Activated CD4-positive, alpha-beta T cell treated with anti-CD3 and anti-CD28 coated beads for 1 hour (primary cell): ENCODE measurements around the gene OGFOD2.

Experiments
- DNase-seq: peaks from one replicate; pipeline ENCODE4 v3.0.0-alpha.2; 2020

Gene OGFOD2

DNA sequence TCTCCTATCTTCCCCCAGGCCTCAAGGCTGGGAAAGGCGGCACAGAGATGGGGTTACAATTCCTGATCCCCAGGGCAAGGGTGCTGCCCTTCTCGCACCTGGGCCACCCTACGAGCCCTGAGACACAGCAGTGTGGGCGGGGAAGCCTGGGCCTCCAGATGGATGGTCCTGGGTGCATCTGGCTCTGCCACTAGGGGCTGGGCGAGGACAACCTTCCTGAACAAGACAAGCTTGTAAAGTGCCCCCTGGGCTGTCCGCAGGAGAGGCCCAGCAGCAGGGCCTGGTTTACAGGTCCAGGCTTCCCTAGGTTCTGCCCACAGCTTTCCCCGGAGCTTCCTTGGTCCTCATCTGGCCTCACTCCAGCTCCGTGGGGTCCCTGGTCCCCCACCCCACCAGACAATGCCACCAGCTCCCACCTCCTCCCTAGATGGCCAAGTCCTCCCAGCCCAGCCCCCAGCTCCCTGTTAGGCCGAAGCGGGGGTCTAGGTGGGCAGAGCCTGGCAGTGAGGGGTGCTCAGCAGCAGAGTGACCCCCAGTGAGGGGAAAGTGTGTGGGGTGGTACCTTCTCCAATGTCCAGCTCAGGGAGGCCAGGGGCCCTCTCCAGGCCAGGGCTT, 14.3 kb downstream of the OGFOD2 start:
- no peak for DNase-seq

DNA sequence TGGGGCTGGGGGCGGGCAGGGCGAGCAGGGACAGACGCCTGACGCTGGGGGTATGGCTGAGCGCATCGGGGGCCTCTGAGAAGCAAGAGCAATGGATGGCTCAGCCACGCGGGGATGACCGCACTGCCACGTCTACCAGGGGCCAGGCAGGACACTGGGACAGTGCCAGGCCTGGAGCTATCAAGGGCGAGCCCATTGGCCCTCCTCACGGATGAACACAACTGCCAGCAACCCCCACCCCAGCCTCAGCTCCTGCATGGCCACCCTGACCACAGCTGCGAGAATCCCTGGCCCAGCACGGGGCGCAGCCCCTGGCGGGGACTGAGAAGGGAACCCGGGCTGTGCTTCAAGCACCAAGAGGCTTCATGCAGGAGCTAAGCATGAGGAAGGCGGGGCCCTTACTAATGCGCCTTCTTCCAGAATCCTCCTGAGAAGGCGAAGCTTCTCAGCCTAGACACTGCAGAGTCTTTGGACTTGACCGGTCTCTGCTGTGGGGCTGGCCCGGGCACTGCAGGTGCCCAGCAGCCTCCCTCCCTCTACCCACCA, 14.9 kb downstream of the OGFOD2 start:
- no peak for DNase-seq

DNA sequence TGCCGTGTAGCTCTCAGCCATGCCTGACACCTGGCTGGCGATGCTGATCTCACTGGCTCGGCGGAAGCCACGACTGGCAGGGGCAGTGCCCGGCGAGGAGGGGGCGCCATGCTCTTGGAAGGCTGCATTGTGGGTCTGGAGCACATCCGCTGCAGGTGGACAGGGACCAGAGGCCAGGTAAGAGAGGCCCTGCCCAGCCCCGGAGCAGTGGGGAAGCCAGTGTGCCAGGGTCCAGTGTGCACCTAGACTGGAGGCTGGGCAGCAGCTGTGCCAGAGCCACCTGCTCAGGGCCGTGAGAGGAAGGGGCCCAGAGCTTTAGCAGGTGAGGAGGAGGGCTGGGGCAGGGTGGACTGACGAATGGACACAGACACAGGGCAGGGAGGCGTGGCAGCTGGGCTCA, 15.5 kb downstream of the OGFOD2 start:
- DNase-seq = no peak

DNA sequence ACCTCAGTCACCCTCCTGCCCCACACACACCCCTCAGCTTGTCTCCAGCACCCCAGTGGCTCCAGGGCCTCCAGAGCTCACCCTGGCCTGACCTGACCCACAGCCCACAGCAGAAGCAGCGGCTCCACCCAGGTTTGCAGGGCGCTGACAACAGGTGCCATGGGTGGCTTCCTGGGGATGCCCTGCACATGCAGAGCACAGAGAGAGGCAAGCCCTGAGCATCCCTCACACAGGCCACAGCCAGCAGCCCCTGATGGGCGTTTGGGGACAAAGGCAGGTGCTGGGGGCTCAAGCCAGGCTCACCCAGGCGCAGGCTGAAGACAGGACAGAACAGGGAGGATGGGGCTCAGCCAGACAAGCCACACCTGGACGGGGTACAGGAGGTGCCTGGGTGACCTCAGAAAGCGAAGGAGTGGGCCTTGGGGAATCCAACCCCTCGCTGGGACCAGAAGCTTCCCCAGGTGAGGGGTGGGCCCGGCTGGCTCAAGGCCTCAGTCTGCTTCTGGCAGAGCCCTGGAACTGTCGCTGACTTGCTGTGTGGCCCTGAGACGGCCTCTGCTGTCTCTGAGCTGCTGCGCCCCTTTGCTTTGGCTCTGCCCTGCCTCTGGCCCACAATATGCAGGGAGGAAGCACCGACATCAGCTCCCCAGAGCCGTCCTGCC, 16.0 kb downstream of the OGFOD2 start:
- DNase-seq = no peak

DNA sequence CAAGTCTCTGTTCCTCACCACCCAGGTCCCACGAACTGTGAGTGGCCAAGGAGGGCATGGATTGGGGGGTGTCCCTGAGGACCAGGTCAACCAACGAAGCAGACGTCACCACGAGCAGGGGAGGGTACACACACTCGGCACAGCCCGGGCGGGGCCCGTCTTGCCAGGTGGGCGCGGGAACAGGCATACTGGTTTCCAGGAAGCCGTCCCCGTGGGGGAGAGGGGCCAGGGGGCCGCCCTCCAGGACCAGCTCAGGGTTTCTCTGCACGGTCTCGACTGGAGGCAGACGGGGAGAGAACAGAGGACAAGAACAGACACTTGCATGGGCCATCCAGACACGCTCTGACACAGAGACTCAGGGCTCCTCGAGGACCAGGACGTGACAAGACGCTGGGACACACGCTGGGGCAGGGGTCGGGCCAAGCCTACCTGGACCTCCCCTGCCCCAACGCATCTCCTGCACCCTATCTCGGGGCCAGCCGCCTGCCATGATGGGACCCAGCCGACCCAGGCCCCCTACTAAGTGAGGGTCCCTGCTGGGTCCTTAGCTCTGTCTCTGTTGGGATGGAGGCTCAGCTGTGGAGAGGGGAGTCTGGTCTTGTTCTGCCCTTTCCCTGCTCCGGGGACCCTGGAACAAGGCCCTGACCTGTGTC, 16.7 kb downstream of the OGFOD2 start:
- no peak for DNase-seq

DNA sequence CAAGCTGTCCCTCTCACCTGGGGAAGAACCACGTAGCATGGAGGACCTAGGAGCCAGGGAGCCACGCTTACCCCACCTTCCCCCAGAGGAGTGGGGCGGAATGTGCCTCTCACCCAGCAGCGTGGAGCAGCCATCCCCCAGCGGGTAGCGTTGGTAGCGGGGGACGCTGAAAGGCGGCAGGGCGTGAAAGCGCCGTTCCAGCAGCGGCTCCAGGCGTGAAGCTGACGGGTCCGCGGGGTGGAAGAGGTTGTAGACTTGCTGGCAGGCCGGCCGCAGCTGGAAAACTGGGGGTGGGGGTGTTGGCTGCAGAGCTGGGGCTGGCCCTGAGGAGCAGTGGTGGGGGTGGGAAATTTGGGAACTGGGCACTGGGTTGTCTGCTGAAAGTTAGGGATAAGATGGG, 17.3 kb downstream of the OGFOD2 start:
- DNase-seq = no peak

DNA sequence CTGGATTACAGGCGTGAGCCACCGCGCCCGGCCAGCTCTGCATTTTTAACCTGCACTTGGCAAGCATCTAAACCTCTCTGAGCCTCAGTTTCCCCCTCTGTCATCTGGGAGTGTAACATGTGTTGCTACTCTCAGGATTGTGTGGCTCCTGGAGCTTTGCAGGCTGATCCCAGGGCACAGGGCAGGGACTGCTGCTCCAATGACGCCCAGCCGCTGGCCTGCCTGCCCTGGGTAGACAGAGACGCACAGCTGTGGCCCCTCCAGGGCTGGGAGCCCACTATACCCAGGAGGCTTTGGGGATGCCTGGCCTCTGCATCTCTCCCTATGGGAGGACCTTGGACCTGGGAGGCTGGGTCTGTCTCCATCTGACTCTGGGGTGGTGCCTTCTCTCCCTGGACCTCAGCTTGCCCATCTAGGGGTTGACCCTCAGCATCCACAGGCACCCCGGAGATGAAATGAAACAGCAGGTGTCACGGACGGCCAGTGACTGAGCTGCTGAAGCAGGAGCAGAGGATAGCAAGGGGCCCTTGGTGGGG, 19.2 kb downstream of the OGFOD2 start:
- DNase-seq = no peak

DNA sequence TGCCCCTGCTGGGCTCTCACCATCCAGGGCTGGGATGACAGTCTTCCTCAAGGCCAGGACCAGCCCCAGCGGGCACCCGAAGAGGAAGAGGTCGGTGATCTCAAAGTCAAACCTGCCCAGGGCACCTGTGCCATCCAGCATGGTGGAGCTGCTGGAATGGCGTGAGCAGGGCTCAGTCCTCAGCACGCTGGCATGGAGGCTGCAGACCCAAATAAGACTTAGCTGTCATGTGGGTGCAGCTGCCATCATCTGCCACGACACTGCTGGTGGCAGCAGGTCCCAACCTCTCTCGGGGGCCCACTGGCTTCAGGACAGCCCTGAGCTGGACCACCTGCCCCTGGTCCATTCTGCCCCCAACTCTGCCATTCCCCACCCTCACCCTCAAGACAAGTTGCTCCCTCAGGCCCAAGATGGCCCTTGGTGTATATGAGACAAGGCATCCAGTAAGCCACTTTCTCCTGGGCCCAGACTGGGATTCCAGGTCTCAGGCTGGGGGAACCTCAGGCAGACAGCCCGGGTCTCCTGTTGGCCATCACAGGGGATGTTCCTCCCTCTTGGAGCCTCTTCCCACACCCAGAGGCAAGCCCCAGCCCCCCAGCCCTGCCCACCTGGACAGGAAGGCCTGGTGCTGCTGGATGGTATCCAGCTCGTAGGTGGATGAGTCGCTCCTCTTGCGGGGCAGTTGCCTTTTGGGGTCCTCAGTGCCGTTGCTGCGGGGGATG, 19.9 kb downstream of the OGFOD2 start:
- no peak for DNase-seq

DNA sequence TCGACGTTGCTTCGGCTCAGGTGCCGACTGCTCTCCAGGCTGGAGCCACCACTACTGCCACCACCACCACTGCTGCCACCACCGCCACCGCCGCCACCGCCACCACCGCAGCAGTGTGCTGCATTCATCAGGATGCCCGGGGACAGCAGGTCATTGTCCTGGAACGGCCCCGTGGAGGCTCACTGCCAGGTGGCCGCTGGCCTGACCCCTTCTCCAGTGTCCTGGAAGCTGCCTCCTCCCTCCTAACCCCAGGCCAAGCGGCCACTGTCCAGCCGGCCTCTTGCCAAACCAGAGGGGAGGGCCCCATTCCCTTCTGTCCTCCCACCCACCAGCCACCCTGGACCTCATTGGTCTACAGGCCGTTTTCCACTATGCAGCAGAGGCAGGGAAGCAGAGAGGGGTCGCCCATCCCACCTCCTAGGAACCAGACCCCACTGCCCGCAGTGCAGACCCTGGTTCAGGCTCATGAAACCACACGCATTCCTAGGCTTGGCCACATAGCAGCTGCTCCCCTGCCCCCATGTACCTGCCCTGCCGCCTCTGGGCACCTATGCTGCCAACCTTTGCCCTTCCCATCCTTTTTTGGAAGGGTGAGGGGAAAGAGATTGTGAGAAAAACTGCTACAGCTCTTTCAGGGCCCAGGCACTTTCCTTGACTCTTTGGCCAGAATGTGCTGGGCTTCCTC, 20.6 kb downstream of the OGFOD2 start:
- no peak for DNase-seq

DNA sequence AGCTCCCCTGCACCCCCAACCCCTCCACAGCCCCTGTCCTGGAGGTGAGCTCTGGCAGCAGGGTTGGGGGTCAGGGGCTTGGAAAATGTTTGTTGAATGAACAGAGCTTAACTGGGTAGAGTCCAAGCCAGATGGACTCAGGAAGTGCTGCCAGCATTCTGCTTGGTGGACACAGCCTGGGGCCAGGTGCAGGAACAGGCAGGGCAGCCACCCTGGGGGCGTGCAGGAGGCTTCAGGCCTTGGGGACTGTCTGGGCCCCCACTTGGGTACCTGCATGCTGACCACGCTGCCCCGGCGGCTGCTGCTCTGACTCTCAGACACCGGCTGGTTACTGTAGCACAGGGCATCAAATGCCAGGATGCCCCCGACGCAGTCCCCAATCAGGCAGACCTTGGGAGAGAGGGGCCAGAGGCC, 21.2 kb downstream of the OGFOD2 start:
- DNase-seq = no peak

DNA sequence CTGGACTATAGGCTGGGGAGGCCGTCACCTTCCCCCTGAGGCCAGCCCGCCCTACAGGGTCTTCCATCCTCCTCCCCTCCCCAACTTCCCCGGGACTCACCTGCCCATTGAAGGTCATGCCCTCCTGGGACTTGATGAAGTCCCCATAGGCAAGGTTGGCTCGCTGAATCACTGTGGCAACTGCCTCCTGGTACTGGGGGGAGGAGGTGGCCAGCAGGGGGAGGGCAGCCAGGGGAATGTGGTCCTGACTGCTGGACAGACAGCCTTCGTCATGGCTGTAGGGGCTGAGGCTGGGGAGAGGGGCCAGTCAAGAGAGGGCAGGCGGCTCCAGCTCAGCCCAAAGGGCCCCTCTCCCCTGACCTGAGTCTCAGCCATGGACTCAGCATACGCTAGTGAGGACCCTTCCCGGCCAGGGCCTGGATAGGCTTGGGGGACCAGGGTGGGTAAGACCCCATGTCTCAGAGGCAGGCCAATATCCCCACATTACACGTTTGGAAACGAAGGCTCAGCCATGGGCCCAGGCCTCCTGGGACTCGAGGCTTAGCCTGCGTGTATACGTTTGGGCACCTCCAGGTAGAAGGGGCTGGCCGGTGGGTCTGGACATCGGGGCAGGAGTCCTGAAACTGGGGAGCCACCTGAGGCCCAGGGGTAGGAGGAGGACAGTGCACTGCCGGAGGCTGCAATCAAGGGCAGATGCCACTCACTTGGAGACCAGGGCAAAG, 21.7 kb downstream of the OGFOD2 start:
- no peak for DNase-seq

DNA sequence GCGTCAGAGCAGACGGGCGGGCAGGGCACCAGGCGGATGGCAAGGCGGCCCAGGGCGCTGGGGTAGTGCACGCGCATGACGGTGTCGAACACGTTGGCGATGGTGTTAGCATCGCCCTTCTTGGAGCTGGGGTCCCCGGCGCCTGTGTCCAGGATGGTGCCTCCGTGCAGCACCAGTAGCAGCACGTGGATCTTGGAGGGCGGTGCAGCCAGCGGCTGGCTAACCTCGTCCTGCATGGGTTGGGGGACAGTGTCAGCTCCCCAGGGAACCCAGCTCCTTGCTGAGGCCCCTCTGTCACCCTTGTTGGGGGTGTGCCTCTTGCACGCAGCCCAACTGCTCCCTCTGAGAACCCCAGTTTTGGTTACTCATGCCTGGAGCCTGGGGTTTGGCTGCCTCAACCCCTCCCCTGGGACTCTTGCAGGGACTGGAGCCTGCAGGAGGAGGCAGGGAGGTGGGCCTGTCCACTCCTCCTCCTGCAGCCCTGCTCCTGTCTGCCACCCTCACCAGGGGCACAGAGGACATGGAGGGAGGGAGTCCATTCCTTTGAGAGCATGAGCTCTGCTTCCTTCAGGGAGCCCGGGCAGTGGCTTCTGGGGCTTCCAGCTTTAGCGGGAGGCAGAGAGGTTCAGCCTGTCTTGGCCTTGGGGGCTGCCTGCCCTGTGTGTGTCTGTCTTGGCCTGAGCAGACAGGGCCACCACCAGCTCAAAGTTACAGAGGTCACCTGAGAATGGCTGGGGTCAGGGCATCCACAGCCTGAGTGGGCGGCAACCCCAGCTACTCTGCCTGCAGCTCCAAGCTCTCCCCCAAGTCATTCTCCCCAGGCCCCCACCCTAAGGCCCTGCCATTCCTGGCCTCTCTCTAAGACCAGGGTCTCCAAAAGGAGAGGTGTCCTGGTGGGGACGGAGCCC, 22.6 kb downstream of the OGFOD2 start:
- no peak for DNase-seq

DNA sequence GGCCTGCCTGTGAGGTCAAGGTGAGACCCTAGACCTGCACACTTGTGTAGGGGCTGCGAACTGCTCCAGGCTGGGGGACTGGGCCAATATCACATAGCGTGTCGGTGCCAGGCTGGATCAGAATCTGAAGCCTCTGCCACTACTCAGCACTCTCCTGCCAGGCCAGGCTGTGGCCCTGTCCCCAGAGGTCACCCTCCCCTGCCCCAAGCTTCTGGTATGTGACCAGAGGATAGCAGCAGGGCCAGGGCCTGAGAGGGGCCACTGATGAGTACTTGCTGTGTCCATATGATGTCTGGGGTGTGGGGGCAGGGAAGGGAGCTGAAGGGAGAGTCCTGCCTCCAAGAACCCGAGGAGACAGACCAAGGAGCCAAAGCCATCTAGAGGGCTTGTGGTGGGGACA, 23.3 kb downstream of the OGFOD2 start:
- DNase-seq = no peak

DNA sequence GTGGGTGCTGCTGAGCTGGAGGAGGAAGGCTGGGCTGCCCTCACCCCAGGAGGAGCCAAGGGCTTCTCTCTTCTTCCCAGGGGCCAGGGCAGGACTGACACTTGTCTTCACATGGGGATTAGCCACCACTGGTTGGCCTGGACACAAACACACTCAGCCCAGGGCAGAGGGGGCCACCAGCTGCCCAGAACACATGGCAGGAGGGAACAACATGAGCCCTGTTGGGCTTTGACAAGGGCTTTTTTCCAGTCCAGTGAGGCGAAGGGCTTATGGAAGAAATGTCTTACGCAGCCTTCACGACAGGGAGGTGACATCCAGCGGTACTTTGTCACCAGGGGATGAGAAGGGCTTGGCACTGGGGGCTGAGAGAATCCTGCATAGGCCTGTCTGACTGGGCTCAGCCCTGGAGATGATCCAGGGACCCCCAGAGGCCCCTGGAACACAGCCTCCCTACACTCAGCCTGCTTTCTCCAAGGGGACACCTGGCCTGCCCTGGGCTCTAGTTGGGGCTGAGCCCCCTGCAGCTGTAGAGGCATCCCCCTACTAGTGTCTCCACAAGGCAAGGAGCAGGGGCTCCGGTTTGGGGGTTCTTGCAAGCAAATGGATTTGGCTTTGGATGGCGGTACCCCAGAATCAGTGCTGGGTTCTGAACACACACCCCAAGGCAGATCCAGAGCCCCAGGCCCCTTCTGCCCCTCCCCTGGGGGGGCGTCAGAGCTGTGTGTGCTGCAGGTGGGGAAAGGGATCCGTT, 24.3 kb downstream of the OGFOD2 start:
- no peak for DNase-seq

DNA sequence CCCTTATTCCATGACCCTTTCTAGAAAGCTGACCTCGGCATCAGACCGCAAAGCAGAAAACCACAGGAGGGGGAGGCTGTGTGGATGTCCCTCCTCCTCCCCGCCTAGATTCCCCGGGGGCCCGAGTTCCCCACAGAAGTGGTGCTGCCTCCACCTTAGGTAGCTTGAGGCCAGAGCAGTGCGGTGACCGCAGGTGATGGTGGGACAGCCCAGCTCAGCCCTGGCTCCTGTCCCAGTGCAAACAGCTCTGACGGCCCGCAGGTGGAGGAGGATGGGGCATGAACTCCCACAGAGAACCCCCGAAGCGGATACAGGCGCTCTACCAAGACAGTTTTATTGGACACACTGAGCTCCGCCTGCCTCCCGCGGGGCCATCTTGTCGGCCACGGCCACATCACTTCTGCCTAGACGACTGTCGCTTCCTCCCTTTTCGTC, 25.0 kb downstream of the OGFOD2 start:
- no peak for DNase-seq

DNA sequence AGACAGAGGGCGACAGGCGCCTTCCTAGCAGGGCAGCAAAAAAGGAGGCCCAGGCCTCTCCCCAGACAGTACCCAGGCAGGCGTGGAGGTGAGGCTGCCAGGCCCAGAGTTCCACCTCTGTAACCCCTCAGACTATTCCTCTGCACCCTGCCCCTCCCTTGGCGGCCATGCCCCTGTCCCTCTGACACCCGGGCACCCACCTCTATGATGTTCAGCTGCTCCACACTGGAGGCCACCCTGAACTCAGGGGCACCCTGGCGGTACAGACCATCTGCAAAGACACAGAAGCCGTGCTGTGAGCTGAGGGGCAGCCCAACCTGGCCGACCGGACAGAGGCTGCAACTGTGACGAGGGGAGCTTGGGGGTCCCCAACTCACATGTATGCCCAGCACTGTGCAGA, 25.5 kb downstream of the OGFOD2 start:
- DNase-seq = no peak

DNA sequence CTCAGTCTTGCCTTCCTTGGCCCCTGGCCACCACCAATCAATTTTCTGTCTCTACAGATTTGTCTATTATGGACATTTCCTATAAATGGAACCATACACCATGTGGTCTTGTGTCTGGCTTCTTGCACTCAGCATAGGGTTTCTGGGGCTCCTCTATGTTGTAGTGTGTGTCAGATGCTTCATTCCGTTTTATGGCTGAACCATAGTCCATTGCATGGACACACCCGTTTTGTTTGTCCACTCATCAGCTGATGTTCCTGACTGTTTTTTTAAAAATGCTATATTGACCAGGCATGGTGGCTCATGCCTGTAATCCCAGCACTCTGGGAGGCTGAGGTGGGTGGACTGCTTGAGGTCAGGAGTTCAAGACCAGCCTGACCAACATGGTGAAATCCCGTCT, 26.4 kb downstream of the OGFOD2 start:
- DNase-seq = no peak

DNA sequence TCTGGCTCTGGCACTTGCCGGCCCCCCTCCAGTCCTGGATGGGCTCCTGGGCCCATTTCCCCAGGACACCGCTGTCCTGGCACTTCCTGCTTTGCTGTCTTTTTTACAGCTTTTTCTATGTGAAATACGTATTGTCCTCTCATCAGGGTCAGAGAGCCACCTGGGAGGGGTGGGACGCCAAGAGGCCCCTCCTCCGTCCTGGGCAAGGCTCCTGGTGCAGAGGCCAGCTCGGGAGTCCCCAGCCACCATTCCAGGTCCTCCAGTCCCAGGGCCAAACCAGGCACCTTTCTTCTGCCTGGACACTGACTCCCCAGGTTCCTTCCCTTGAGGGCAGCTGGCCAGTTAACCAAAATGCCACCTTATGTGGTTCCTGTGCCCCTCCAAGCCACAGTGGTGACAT, 28.2 kb downstream of the OGFOD2 start:
- DNase-seq = no peak

DNA sequence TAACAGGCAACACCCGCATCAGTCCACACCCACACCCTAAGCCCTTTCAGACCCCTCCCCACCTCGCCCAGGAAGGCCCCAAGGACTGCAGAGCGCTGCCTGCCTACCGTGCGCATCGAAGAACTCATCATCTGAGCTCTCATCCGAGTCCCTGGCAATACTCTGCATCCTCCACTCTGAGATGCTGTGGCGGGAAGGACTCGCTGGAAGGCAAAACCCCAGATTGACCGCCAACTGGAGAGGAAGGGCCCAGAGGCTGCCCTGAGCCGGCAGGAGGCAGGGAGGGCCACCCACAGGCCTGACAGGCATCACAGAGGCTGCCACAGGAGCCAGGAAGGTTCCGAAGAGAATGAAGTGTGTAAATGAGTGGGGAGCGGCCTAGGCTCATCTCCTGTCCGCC, 29.2 kb downstream of the OGFOD2 start:
- no peak for DNase-seq

DNA sequence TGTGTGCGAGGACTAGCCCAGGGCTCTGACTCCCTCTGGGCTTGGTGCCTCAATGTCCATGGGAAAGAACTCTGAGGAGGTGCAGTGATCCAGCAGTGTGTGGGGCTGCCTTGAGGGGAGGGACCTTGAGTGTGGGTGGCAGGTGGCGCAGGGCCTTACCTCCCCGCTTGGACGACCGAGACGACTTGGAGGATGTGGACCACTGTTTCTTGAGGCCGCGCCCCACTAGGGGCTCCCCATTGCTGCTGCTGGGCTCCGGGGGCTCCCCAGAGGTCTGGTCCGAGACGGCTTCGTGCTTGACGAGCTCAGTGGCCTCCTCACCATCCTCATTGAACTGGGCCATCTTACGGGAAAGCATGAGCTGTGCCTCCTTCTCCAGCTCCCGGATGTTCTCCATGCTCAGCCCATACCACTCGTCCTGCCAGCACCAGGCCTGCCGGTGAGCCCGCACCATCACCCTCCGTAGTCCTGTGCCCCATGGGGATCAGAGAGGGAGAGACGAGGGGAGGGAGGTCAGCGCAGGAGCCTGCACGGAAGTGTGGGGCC, 30.1 kb downstream of the OGFOD2 start:
- DNase-seq = no peak
